Loucy (cell line): ENCODE data around the gene ITCH.

Source experiments
- EZH2phosphoT487 ChIP-seq: fragments of 200-600 bp; IDR thresholded peaks from 2 replicates; pipeline ENCODE4 v1.6.1; 2018; ENCODE audit warnings: antibody characterized with exemption, mild to moderate bottlenecking, moderate library complexity, borderline replicate concordance
- TF ChIP-seq, protein P1 (sequence below): fragments of 200-600 bp; sonication (generic); conservative IDR thresholded peaks from 2 replicates; pipeline ENCODE4 v1.5.1; 2014; ENCODE audit warnings: mild to moderate bottlenecking, antibody characterized with exemption, low read length

DNA sequence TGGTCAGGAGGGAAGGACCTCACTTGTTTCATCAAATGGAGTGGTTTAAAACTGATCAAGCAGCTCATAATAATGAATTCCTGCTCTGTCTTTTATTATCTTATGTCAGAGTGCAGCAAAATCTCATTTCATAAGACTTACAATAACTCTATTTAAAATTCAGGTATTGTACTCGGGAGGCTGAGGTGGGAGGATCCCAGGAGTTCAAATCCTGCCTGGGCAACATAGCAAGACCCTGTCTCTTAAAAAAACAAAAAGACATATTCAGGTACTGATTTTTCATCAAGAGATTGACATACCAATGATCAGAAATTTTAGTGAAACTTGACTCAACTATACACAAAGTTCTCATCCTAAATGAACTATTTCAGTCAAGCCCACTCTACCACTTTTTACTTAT is 147.5 kb downstream of the ITCH start:
- TF ChIP-seq, protein P1, sequence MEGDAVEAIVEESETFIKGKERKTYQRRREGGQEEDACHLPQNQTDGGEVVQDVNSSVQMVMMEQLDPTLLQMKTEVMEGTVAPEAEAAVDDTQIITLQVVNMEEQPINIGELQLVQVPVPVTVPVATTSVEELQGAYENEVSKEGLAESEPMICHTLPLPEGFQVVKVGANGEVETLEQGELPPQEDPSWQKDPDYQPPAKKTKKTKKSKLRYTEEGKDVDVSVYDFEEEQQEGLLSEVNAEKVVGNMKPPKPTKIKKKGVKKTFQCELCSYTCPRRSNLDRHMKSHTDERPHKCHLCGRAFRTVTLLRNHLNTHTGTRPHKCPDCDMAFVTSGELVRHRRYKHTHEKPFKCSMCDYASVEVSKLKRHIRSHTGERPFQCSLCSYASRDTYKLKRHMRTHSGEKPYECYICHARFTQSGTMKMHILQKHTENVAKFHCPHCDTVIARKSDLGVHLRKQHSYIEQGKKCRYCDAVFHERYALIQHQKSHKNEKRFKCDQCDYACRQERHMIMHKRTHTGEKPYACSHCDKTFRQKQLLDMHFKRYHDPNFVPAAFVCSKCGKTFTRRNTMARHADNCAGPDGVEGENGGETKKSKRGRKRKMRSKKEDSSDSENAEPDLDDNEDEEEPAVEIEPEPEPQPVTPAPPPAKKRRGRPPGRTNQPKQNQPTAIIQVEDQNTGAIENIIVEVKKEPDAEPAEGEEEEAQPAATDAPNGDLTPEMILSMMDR = no peak
- no peak for TF ChIP-seq EZH2phosphoT487
